Stomach (tissue), 4 donors: ENCODE data around the gene AICDA.

Experiments used
- POLR2A ChIP-seq, 4 donors: fragments of 450-650 bp; IDR thresholded peaks; one replicate each; pipeline ENCODE4 v1.6.1; 2016; ENCODE audit warnings: antibody characterized with exemption in 4 of 4, control low read depth in 2 of 4, mild to moderate bottlenecking in 1 of 4, moderate library complexity in 1 of 4
- TF ChIP-seq, protein P1 (sequence below), 7 experiments: fragments of 450-650 bp in 4 of 7; fragments of 200-600 bp in 3 of 7; sonication (generic) in 3 of 7; IDR thresholded peaks; one replicate each; pipeline ENCODE4 v1.5.1; 2016 to 2019; ENCODE audit warnings: antibody characterized with exemption in 7 of 7, control low read depth in 2 of 7, mild to moderate bottlenecking in 1 of 7

GRCh38 chr12:8556531-8557097 is 56.0 kb downstream of the AICDA start:
- TF ChIP-seq, protein P1, sequence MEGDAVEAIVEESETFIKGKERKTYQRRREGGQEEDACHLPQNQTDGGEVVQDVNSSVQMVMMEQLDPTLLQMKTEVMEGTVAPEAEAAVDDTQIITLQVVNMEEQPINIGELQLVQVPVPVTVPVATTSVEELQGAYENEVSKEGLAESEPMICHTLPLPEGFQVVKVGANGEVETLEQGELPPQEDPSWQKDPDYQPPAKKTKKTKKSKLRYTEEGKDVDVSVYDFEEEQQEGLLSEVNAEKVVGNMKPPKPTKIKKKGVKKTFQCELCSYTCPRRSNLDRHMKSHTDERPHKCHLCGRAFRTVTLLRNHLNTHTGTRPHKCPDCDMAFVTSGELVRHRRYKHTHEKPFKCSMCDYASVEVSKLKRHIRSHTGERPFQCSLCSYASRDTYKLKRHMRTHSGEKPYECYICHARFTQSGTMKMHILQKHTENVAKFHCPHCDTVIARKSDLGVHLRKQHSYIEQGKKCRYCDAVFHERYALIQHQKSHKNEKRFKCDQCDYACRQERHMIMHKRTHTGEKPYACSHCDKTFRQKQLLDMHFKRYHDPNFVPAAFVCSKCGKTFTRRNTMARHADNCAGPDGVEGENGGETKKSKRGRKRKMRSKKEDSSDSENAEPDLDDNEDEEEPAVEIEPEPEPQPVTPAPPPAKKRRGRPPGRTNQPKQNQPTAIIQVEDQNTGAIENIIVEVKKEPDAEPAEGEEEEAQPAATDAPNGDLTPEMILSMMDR (IDR thresholded peaks at IDR 0.05): no peak
- TF ChIP-seq POLR2A (IDR thresholded peaks at IDR 0.05): no peak
